GM21576 (cell line): ENCODE measurements around the gene TNS3.
"Not testable (repeated sequence)": the region's sequence is repeated elsewhere in the genome, so short reads cannot be mapped to it uniquely, and the experiment has no call there.

ENCODE experiments used
- ATAC-seq: cut with Tn5 transposase; IDR thresholded peaks from one replicate; pipeline ENCODE4 v1.9.1; 2021; ENCODE audit warnings: mild to moderate bottlenecking, moderate library complexity; ENCODE audit not compliant: unreplicated experiment

The TNS3 gene

GRCh38 chr7:47603514-47604255, 21.8 kb upstream of the TNS3 start:
- ATAC-seq = not testable (repeated sequence)

GRCh38 chr7:47602272-47603004, 20.5 kb upstream of the TNS3 start:
- ATAC-seq = no peak

- no peak for ATAC-seq
Observed at GRCh38 chr7:47601881-47602249, 20.0 kb upstream of the TNS3 start.

GRCh38 chr7:47601119-47601880, 19.4 kb upstream of the TNS3 start:
- ATAC-seq = peak; percentile 74

GRCh38 chr7:47600199-47601118, 18.5 kb upstream of the TNS3 start:
- peak; percentile 37 for ATAC-seq

GRCh38 chr7:47597379-47597778, 15.5 kb upstream of the TNS3 start:
- no peak for ATAC-seq

- no peak for ATAC-seq
Observed at GRCh38 chr7:47596502-47597202, 14.7 kb upstream of the TNS3 start.

- no peak for ATAC-seq
Observed at GRCh38 chr7:47594406-47594805, 12.5 kb upstream of the TNS3 start.

- no peak for ATAC-seq
Observed at GRCh38 chr7:47591655-47592572, 10.0 kb upstream of the TNS3 start.

- ATAC-seq = no peak
Observed at GRCh38 chr7:47591089-47591654, 9.3 kb upstream of the TNS3 start.

GRCh38 chr7:47590215-47590614, 8.3 kb upstream of the TNS3 start:
- ATAC-seq = not testable (repeated sequence)

GRCh38 chr7:47588704-47589225, 6.9 kb upstream of the TNS3 start:
- ATAC-seq = no peak

GRCh38 chr7:47587976-47588375, 6.1 kb upstream of the TNS3 start:
- no peak for ATAC-seq

GRCh38 chr7:47587351-47587750, 5.4 kb upstream of the TNS3 start:
- no peak for ATAC-seq

- ATAC-seq = no peak
Observed at GRCh38 chr7:47586925-47587324, 5.0 kb upstream of the TNS3 start.

- ATAC-seq = not testable (repeated sequence)
Observed at GRCh38 chr7:47586161-47586670, 4.3 kb upstream of the TNS3 start.

- no peak for ATAC-seq
Observed at GRCh38 chr7:47584536-47584895, 2.6 kb upstream of the TNS3 start.
